Measurements from ENCODE around the gene IAH1. TPM values are rescaled to one million over a fixed set of nuclear protein-coding genes. Genes with fewer than 3 reads are reported as not detected.

Gene IAH1
- total and polyA plus RNA-seq, 5 experiments from 2014 or later, result 47.0 to 81.5 (median 61.8) TPM

Other genes with a start within 250 kb of the IAH1 start
- gene ITGB1BP1, start 51.0 kb upstream of the IAH1 start, total RNA-seq, result 10 to 100 TPM; 60.2 to 63.5 TPM
- 100 to 1,000 TPM; 122 to 136 (median 136) TPM for gene ITGB1BP1, start 51.0 kb upstream of the IAH1 start, polyA plus RNA-seq
- 10 to 100 TPM; 28.7 to 28.8 TPM for gene CPSF3, start 50.9 kb upstream of the IAH1 start, total RNA-seq
- gene CPSF3, start 50.9 kb upstream of the IAH1 start, polyA plus RNA-seq, result 10 to 100 TPM; 21.3 to 32.3 (median 24.4) TPM
- gene ADAM17, start 81.3 kb downstream of the IAH1 start, total RNA-seq, result 10 to 100 TPM; 27.2 to 27.9 TPM
- gene ADAM17, start 81.3 kb downstream of the IAH1 start, polyA plus RNA-seq, result 1 to 10 TPM; 6.9 to 7.8 (median 7.7) TPM
- 100 to 1,000 TPM in 1 of 2 experiments, 10 to 100 TPM in 1; 99.2 to 113 TPM for gene YWHAQ, start 156.4 kb downstream of the IAH1 start, total RNA-seq
- gene YWHAQ, start 156.4 kb downstream of the IAH1 start, polyA plus RNA-seq, result 100 to 1,000 TPM; 195 to 348 (median 236) TPM

Data from naive thymus-derived CD8-positive, alpha-beta T cell (primary cell).